Endodermal cell (in vitro differentiated cells): ENCODE results near the gene CXCL11. TPM values are rescaled to one million over a fixed set of nuclear protein-coding genes. Genes with fewer than 3 reads are reported as not detected.

Experiments
- DNase-seq: peaks from one replicate; pipeline ENCODE4 v3.0.0-alpha.2; 2017
- H3K27ac ChIP-seq: 2 replicates; pipeline ENCODE4 v1.5.1; 2013; ENCODE audit warnings: mild to moderate bottlenecking, low read depth, low read length, moderate library complexity
- H3K27me3 ChIP-seq: 2 replicates; pipeline ENCODE4 v1.6.1; 2013; ENCODE audit warnings: mild to moderate bottlenecking, low read length, moderate library complexity; ENCODE audit not compliant: insufficient read depth, control insufficient read depth, poor library complexity, severe bottlenecking
- H3K36me3 ChIP-seq: 2 replicates; pipeline ENCODE4 v1.7.0; 2013; ENCODE audit warnings: mild to moderate bottlenecking, low read length, moderate library complexity; ENCODE audit not compliant: control insufficient read depth, insufficient read depth
- H3K4me1 ChIP-seq: one replicate; pipeline ENCODE4 v1.7.0; 2013; ENCODE audit warnings: low read length; ENCODE audit not compliant: control insufficient read depth, insufficient read depth
- H3K4me3 ChIP-seq: 2 replicates; pipeline ENCODE4 v1.5.1; 2013; ENCODE audit warnings: mild to moderate bottlenecking, low read length, moderate library complexity
- H3K9ac ChIP-seq: 2 replicates; pipeline ENCODE4 v1.6.1; 2013; ENCODE audit warnings: mild to moderate bottlenecking, low read length, moderate library complexity; ENCODE audit not compliant: poor library complexity, severe bottlenecking; ENCODE audit errors: extremely low read depth
- H3K9me3 ChIP-seq: 2 replicates; pipeline ENCODE4 v1.6.1; 2013; ENCODE audit warnings: mild to moderate bottlenecking, low read length, moderate library complexity; ENCODE audit not compliant: control insufficient read depth
- H3K27ac Mint-ChIP-seq: 2 replicates; pipeline ENCODE4 v1.8.0; 2020; ENCODE audit warnings: mixed read lengths
- H3K27me3 Mint-ChIP-seq: 2 replicates; pipeline ENCODE4 v1.8.0; 2021; ENCODE audit warnings: mild to moderate bottlenecking, mixed read lengths; ENCODE audit not compliant: insufficient read depth
- H3K36me3 Mint-ChIP-seq: 2 replicates; pipeline ENCODE4 v1.8.0; 2020; ENCODE audit warnings: low read depth, mixed read lengths
- H3K4me1 Mint-ChIP-seq: 2 replicates; pipeline ENCODE4 v1.8.0; 2020; ENCODE audit warnings: mixed read lengths
- H3K4me3 Mint-ChIP-seq: 2 replicates; pipeline ENCODE4 v1.8.0; 2020; ENCODE audit warnings: mild to moderate bottlenecking, moderate library complexity, mixed read lengths
- H3K9me3 Mint-ChIP-seq: 2 replicates; pipeline ENCODE4 v1.8.0; 2020; ENCODE audit warnings: mild to moderate bottlenecking, mixed read lengths
- WGBS, 2 experiments: methylation state at CpG; one replicate each; pipeline versions ENCODE4 v1.1.5 to v1.1.7; 2013; ENCODE audit warnings: missing lambda C conversion rate in 2 of 2, mixed read lengths in 1 of 2; ENCODE audit not compliant: insufficient coverage in 1 of 2, insufficient read length in 1 of 2; 5-methylcytosine and 5-hydroxymethylcytosine counted together
- total RNA-seq, 2 donors: library from RNA; stranded (reverse); fragmentation: NEBNext Ultra II Directional in 1 of 2; extraction: Animal tissue kit (Norgen Biotek cat#: 25700) in 1 of 2; gene quantifications; 2 replicates in 1 of 2; 3 replicates in 1 of 2; pipeline ENCODE4 v1.2.1, GENCODE V29; 2021
- TF ChIP-seq, protein P1 (sequence below): fragments of 200-600 bp; sonication (generic); conservative IDR thresholded peaks from 2 replicates; pipeline ENCODE4 v1.5.0; 2021; ENCODE audit warnings: antibody characterized with exemption, mild to moderate bottlenecking

Gene CXCL11
- total RNA-seq, 2 donors from 2014 or later = not detected

DNA sequence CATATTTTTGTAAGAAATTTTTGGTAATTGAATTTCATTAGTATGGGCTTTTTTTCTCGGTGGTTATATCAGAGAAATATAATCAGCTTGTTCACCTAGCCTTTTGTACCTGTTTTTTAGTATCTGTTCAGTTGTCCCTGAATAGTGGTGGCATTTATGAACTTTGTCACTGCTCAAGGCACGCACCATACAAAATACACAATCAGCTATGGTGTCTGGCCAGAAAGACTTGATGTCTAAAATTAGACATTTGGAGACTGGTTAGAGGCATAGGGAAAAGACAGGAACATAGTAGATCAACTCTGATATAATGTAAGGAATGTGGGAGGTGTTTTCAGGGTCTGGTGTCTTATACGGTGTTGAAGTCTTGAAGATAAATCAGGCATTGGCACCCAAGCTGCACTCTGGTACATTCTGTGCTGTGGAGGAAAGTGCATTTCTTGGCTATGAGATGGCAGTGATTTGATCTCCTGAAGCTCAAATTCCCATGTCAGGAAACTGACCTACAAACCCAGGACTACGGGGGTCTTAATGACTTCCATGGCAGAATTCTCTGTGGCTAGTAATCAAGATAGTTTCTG, 42.3 kb upstream of the CXCL11 start:
- Mint-ChIP-seq H3K4me3 (no peak overlapping the region), H3K27me3 (no peaks in the 10 kb centered on the region), H3K36me3 (no peaks in the 10 kb centered on the region), H3K9me3 (no peaks in the 10 kb centered on the region), H3K27ac (no peak overlapping the region), H3K4me1 (peaks cover 4% of the 10 kb centered on the region)
- no peaks in the 10 kb centered on the region for H3K9me3 ChIP-seq
- no peaks in the 10 kb centered on the region for H3K36me3 ChIP-seq
- DNase-seq = no peak
- no peak overlapping the region for H3K4me3 ChIP-seq
- H3K27me3 ChIP-seq = no peaks in the 10 kb centered on the region
- no peak overlapping the region for H3K27ac ChIP-seq
- H3K4me1 ChIP-seq = no peaks in the 10 kb centered on the region
- no peak overlapping the region for H3K9ac ChIP-seq
- TF ChIP-seq, protein P1, sequence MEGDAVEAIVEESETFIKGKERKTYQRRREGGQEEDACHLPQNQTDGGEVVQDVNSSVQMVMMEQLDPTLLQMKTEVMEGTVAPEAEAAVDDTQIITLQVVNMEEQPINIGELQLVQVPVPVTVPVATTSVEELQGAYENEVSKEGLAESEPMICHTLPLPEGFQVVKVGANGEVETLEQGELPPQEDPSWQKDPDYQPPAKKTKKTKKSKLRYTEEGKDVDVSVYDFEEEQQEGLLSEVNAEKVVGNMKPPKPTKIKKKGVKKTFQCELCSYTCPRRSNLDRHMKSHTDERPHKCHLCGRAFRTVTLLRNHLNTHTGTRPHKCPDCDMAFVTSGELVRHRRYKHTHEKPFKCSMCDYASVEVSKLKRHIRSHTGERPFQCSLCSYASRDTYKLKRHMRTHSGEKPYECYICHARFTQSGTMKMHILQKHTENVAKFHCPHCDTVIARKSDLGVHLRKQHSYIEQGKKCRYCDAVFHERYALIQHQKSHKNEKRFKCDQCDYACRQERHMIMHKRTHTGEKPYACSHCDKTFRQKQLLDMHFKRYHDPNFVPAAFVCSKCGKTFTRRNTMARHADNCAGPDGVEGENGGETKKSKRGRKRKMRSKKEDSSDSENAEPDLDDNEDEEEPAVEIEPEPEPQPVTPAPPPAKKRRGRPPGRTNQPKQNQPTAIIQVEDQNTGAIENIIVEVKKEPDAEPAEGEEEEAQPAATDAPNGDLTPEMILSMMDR = no peak
- WGBS, 2 experiments = 92% methylated on average over 2 to 4 of the region's 4 CpGs

DNA sequence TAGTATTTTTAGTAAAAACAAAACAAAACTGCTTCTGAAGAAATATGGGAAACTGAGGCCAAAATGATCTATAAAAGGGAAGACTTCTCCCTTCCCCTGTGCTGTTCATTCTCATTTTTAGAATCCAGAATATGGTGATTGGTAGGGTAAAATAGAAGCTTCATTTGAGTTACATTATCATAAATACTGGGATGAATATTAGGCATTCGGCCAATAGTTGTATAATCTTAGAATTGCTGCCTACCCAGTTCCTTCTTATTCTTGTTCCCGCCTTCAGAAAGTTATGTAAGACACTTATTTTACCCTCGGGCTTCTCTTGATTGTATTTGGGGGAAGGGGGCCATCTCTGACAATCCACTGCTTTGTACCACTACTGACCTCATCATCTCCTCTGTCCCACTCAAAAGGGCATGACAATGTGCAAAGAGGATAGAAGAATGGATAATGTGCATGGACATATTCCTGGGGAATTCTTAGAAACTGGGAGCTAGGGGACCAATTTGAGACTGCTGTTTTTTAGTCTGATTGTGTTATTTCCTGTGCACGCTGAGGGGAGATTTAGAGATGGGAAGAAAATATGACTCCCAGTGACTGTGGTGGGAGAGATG, 39.2 kb upstream of the CXCL11 start:
- no peaks in the 10 kb centered on the region for H3K27me3 Mint-ChIP-seq
- 86 to 92% methylated on average over 1 to 4 of the region's 4 CpGs for WGBS, 2 experiments
- H3K27me3 ChIP-seq = no peaks in the 10 kb centered on the region
- no peak for DNase-seq
- H3K4me1 ChIP-seq = no peaks in the 10 kb centered on the region
- H3K36me3 Mint-ChIP-seq = no peaks in the 10 kb centered on the region
- no peak overlapping the region for H3K4me3 Mint-ChIP-seq
- H3K9me3 ChIP-seq = no peaks in the 10 kb centered on the region
- TF ChIP-seq, protein P1 = no peak
- no peak overlapping the region for H3K27ac ChIP-seq
- no peak overlapping the region for H3K27ac Mint-ChIP-seq
- no peak overlapping the region for H3K4me3 ChIP-seq
- peaks cover 4% of the 10 kb centered on the region for H3K4me1 Mint-ChIP-seq
- H3K36me3 ChIP-seq = no peaks in the 10 kb centered on the region
- H3K9ac ChIP-seq = no peak overlapping the region
- H3K9me3 Mint-ChIP-seq = no peaks in the 10 kb centered on the region

DNA sequence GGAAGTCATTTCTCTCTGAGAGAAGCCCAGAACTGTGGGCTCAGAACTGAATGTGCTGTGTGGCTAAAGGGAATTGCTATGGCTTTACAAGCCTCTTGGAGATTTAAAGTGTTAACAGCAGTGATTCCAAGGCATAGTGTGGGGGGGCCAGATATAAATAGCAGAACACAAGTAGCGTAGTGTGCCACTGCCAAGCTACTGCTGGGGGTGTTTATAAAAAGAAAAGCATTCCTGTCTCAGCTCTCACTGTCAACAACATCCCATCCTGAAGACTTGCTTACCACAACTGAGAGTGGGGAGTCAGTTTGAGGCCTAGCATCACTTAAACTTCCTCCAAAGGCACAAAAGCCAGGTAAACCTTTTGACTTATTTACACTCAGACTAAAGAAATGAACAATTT, 38.6 kb upstream of the CXCL11 start, which contains the start of gene ART3:
ART3 (plus strand) TSS at position 242 of the 400 bp plus-strand sequence. CDS start 1,181 bp downstream, outside the sequence.
- H3K4me3 Mint-ChIP-seq = no peak within 1 kb of the TSS
- no peaks in the 10 kb centered on the region for H3K9me3 Mint-ChIP-seq
- Histone ChIP-seq H3K27me3 (no peaks in the 10 kb centered on the region), H3K9ac (no peak within 1 kb of the TSS), H3K4me1 (no peaks in the 10 kb centered on the region), H3K27ac (no peak within 1 kb of the TSS), H3K36me3 (no peaks in the 10 kb centered on the region), H3K9me3 (no peaks in the 10 kb centered on the region), H3K4me3 (no peak within 1 kb of the TSS)
- WGBS, 2 experiments = 89% methylated on average over 1 of the region's 1 CpG; no CpG with 5 or more reads in 1 of the 2 experiments
- H3K36me3 Mint-ChIP-seq = no peaks in the 10 kb centered on the region
- H3K27ac Mint-ChIP-seq = peak within 1 kb of the TSS; percentile 31
- H3K4me1 Mint-ChIP-seq = peaks cover 4% of the 10 kb centered on the region
- no peaks in the 10 kb centered on the region for H3K27me3 Mint-ChIP-seq
- DNase-seq = no peak
- TF ChIP-seq, protein P1 = no peak
